Psoas muscle (tissue), 8 donors: ENCODE data around the gene WDR83. TPM values are rescaled to one million over a fixed set of nuclear protein-coding genes. Genes with fewer than 3 reads are reported as not detected.

Experiments
- ATAC-seq, 4 donors: fragments of 200-7000 bp; cut with Tn5 transposase; one replicate each; pipeline ENCODE4 v1.9.1; 2020; ENCODE audit warnings: moderate library complexity in 3 of 4, mild to moderate bottlenecking in 2 of 4
- DNase-seq, 2 donors: peaks; one replicate each; pipeline ENCODE4 v3.0.0-alpha.2; 2020
- H3K27ac ChIP-seq: fragments of 200-600 bp; one replicate; pipeline ENCODE4 v1.8.0; 2022
- H3K27me3 ChIP-seq, 3 donors: fragments of 200-600 bp in 1 of 3; one replicate each; pipeline versions ENCODE4 v1.6.1 to v1.8.0; 2013 to 2022; ENCODE audit warnings: low read length in 2 of 3, mild to moderate bottlenecking in 2 of 3, moderate library complexity in 1 of 3; ENCODE audit not compliant: insufficient read depth in 3 of 3
- H3K36me3 ChIP-seq, 2 donors: fragments of 200-600 bp in 1 of 2; one replicate each; pipeline versions ENCODE4 v1.6.1 to v1.8.0; 2013 to 2022; ENCODE audit warnings: low read depth in 1 of 2, mild to moderate bottlenecking in 1 of 2, moderate library complexity in 1 of 2; ENCODE audit not compliant: insufficient read depth in 1 of 2
- H3K4me1 ChIP-seq: fragments of 200-600 bp; one replicate; pipeline ENCODE4 v1.8.0; 2022
- H3K4me3 ChIP-seq: fragments of 200-600 bp; one replicate; pipeline ENCODE4 v1.8.0; 2022; ENCODE audit warnings: mild to moderate bottlenecking
- H3K9me3 ChIP-seq: fragments of 200-600 bp; one replicate; pipeline ENCODE4 v1.8.0; 2022
- WGBS, 3 donors: extraction: QIAGEN DNeasy Blood & Tissue Kit; methylation state at CpG; one replicate each; pipeline versions ENCODE4 v1.1.6 to v1.1.7; 2013; 5-methylcytosine and 5-hydroxymethylcytosine counted together
- intact Hi-C, 2 donors: fragments of 100-400 bp; cut with DNase I; formaldehyde crosslinking; loops; one replicate each; pipeline versions ENCODE4 v1.11.0 to v1.14.2; 2022
- polyA plus RNA-seq, 3 donors: library from polyadenylated mRNA; stranded (reverse); fragments of 200-250 nt; gene quantifications; one replicate each; pipeline ENCODE4 v1.2.3, GENCODE V29; 2013
- total RNA-seq, 4 donors: library from RNA; stranded (reverse); fragmentation: NEBNext Ultra II Directional in 2 of 4; extraction: Animal tissue kit (Norgen Biotek cat#: 25700) in 2 of 4; gene quantifications; one replicate each; pipeline versions ENCODE4 v1.2.1 to v1.2.4, GENCODE V29; 2021 to 2023
- TF ChIP-seq, protein P1 (sequence below): fragments of 200-600 bp; IDR thresholded peaks from one replicate; pipeline ENCODE4 v1.8.0; 2022; ENCODE audit warnings: antibody characterized with exemption
- donor health status: healthy with polysubstance abuse.
- donor health status: DM: no; HTN: no; CAD: no; lungs with moderate emphysema.
- donor health status: Bipolar disorder and iron deficiency.
- donor health status: healthy.
- donor health status: DM: yes; HTN: yes; CAD: no.
- donor health status: DM: no; HTN: no; CAD: no.
- donor health status: DM: no; HTN: no; CAD: no.
- donor health status: DM: yes; HTN: yes; CAD: no.

WDR83 gene
- total and polyA plus RNA-seq, 7 donors: 1.8 to 9.1 (median 4.5) TPM

DNA sequence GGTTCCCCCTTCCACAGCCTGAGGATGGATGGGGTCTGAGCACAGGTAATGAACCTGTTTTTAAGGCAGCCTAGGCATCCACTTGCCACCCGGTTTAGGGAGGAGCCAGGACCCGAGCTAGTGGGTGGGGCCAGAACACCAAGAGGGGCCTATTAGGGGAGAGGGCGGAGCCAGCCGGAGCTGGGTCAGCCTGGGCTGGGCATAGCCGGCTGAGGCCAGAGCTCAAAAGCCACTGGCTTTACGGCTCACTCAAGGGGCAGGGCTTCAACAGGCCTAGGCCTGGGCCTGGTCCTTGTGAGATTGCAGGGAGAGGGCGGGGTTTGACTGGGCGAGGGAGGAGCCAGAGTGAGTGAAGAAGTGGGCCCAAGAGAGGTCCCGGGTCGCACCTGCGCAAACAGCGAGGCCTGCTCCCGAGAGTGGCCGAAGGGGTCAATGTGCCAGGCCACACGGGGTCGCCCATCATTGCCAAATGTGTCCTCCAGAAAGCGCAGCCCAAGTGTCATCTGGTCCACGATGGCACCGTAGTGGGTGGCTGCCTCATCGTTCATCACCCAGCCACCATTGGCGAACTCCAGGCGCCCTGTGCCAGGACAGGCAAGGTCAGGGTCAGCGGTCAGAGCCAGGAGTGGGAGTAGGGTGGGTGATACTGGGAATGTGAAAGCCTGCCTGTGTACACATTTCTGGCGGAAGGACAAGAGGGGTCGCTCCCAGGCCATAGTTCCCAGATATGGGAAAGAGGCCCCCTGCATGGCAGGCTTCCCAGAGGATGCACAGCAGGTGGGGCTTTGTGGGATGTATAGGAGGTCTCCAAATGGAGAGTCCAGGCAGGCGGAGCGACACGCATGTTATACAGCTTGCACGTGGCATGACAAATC, 2.0 kb upstream of the WDR83 start:
- TF ChIP-seq, protein P1, sequence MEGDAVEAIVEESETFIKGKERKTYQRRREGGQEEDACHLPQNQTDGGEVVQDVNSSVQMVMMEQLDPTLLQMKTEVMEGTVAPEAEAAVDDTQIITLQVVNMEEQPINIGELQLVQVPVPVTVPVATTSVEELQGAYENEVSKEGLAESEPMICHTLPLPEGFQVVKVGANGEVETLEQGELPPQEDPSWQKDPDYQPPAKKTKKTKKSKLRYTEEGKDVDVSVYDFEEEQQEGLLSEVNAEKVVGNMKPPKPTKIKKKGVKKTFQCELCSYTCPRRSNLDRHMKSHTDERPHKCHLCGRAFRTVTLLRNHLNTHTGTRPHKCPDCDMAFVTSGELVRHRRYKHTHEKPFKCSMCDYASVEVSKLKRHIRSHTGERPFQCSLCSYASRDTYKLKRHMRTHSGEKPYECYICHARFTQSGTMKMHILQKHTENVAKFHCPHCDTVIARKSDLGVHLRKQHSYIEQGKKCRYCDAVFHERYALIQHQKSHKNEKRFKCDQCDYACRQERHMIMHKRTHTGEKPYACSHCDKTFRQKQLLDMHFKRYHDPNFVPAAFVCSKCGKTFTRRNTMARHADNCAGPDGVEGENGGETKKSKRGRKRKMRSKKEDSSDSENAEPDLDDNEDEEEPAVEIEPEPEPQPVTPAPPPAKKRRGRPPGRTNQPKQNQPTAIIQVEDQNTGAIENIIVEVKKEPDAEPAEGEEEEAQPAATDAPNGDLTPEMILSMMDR: no peak
- H3K27me3 ChIP-seq: no peaks in the 10 kb centered on the region
- intact Hi-C loops: no loop called here
- H3K4me3 ChIP-seq: peak overlapping the region; percentile 98
- no peak for DNase-seq
- no peak for ATAC-seq
- 81 to 83% (median 82%) methylated on average over 29 of the region's 29 CpGs for WGBS, 3 donors
- no peaks in the 10 kb centered on the region for H3K9me3 ChIP-seq
- H3K27ac ChIP-seq: no peak overlapping the region
- peaks cover 0 to 61% of the 10 kb centered on the region in 2 donors for H3K36me3 ChIP-seq
- H3K4me1 ChIP-seq: peaks cover 25% of the 10 kb centered on the region

DNA sequence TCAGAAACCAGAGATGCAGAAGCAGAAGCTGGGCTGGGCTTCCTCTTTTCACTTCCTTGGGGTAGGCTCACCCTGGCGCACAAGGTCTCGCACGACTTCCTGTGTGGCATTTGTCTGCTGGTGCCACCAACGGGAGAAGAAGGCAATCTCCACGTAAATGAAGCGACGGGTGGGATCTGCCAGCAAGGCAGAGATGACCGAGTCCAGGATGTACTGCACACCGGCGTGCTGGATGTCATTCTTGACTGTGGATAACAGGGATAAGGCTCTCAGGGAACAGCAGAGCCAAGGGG, 1.4 kb upstream of the WDR83 start:
- Histone ChIP-seq H3K27me3 (no peaks in the 10 kb centered on the region), H3K9me3 (no peaks in the 10 kb centered on the region), H3K4me3 (peak overlapping the region; percentile 98), H3K27ac (no peak overlapping the region), H3K4me1 (peaks cover 27% of the 10 kb centered on the region), H3K36me3 (peaks cover 0 to 55% of the 10 kb centered on the region in 2 donors)
- TF ChIP-seq, protein P1: no peak
- 70 to 86% (median 85%) methylated on average over 10 of the region's 10 CpGs for WGBS, 3 donors
- intact Hi-C loops: no loop called here
- peak in 1 of 2 donors; percentile 69 for DNase-seq
- ATAC-seq: no peak

DNA sequence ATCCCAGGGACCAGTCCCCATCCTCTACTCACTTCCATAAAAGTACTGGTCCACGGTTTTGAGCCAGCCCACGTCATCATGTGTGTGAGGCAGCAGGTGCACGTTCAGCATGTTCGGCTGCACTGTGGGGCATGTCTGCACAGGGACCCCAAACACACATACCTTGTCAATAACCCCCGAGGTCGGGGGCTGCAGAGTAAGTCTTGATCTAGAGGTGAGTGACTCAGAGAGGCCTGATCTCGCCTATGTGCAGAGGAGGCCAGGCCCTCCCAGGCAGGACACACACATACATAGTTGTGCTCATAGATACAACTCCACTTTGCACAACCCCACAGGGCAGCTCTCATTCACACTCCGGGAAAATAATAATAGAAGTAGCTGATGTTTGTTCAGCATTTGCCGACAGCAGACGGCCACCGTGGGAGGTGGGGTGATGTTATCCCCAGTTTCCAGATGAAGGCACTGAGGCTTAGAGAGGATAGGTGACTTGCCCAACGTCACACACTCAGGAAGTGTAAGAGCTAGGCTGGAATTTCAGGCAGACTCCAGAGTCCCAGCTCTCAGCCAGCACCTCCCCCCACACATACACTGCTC, 839 bp upstream of the WDR83 start:
- peaks cover 0 to 50% of the 10 kb centered on the region in 2 donors for H3K36me3 ChIP-seq
- DNase-seq (no peak), ATAC-seq (peak in 3 of 4 donors; percentile 1 to 2 (median 2))
- peaks cover 32% of the 10 kb centered on the region for H3K4me1 ChIP-seq
- H3K27ac ChIP-seq: no peak overlapping the region
- no peaks in the 10 kb centered on the region for H3K27me3 ChIP-seq
- H3K4me3 ChIP-seq: peak overlapping the region; percentile 98
- TF ChIP-seq, protein P1: no peak
- intact Hi-C loops: no loop called here
- no peaks in the 10 kb centered on the region for H3K9me3 ChIP-seq
- 46 to 61% (median 50%) methylated on average over 12 of the region's 12 CpGs for WGBS, 3 donors

DNA sequence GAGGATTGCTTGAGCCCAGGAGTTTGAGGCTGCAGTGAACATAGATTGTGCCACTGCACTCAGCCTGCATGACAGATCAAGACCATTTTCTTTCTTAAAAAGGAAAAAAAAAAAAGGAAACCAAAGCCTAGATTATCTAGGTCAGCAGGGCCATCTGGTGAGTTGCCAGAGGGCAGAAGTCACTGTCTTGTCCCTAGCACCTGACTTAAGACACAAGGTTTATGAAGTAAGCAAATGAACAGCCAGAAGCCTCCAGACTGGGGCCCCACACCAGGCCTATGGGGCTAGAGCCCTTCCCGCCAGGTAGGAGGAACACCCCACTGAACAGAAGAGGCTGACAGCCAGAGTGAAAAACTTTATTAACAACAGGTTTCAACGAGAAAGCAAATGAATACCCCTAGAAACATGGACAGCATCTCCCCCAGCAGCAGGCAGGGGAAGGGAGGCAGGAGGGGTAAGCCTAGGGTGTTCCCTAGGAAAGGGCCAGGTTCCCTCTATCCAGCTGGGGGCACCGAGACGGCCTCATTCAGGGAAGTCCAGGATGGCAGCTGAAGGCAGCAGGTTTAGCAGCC, 1.2 kb downstream of the WDR83 start:
- peak overlapping the region; percentile 74 for H3K27ac ChIP-seq
- H3K4me3 ChIP-seq: peak overlapping the region; percentile 98
- no peak for DNase-seq
- intact Hi-C loops: no loop called here
- H3K36me3 ChIP-seq: peaks cover 0 to 44% of the 10 kb centered on the region in 2 donors
- H3K27me3 ChIP-seq: no peaks in the 10 kb centered on the region
- TF ChIP-seq, protein P1: no peak
- no peaks in the 10 kb centered on the region for H3K9me3 ChIP-seq
- WGBS, 3 donors: 58 to 66% (median 64%) methylated on average over 4 of the region's 4 CpGs
- ATAC-seq: no peak
- peaks cover 33% of the 10 kb centered on the region for H3K4me1 ChIP-seq
